Fibroblast of the aortic adventitia (primary cell): ENCODE data around the gene CXCL10. TPM values are rescaled to one million over a fixed set of nuclear protein-coding genes. Genes with fewer than 3 reads are reported as not detected.
A peak's percentile ranks its signal among the peaks of the same experiment; 100 is the strongest.

Experiments
- DNase-seq: peaks from one replicate; pipeline ENCODE4 v3.0.0-alpha.2; 2010; ENCODE audit warnings: low read depth
- H3K4me3 ChIP-seq: 2 replicates; pipeline ENCODE4 v1.5.1; 2011; ENCODE audit warnings: low read depth, mild to moderate bottlenecking, control low read depth, low read length, moderate library complexity
- total RNA-seq: library from RNA; depleted of rRNA; stranded (reverse); fragments of >200 nt; gene quantifications from 2 replicates; pipeline ENCODE4 v1.2.3, GENCODE V29; 2012; ENCODE audit warnings: low replicate concordance
- TF ChIP-seq, protein P1 (sequence below): IDR thresholded peaks from 2 replicates; pipeline ENCODE4 v1.5.1; 2011; ENCODE audit warnings: mild to moderate bottlenecking, low read length, control low read depth, inconsistent platforms; ENCODE audit not compliant: insufficient read depth

Gene CXCL10
- total RNA-seq, 1 donor = not detected

DNA sequence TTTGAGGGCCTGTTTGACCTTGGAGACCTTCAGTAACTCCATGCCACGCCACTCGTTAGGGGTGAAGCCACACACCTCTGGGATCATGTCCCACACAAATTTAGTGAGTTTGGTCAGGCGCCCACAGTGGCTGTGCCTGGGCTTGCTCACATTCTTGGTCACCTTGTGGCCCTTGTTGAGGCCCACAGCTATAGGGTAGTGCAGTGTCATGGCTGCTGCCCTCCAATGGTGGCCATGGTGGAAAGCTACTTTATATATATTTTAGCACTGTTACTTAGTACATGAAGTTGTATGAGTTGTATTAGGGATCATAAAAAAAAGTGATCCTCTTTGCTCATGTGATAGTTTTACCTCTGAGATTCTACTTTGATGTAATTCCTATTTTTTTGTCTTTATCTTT, 13.6 kb upstream of the CXCL10 start:
- TF ChIP-seq, protein P1, sequence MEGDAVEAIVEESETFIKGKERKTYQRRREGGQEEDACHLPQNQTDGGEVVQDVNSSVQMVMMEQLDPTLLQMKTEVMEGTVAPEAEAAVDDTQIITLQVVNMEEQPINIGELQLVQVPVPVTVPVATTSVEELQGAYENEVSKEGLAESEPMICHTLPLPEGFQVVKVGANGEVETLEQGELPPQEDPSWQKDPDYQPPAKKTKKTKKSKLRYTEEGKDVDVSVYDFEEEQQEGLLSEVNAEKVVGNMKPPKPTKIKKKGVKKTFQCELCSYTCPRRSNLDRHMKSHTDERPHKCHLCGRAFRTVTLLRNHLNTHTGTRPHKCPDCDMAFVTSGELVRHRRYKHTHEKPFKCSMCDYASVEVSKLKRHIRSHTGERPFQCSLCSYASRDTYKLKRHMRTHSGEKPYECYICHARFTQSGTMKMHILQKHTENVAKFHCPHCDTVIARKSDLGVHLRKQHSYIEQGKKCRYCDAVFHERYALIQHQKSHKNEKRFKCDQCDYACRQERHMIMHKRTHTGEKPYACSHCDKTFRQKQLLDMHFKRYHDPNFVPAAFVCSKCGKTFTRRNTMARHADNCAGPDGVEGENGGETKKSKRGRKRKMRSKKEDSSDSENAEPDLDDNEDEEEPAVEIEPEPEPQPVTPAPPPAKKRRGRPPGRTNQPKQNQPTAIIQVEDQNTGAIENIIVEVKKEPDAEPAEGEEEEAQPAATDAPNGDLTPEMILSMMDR = peak; percentile 45
- peak; percentile 11 for DNase-seq
- no peak overlapping the region for H3K4me3 ChIP-seq

DNA sequence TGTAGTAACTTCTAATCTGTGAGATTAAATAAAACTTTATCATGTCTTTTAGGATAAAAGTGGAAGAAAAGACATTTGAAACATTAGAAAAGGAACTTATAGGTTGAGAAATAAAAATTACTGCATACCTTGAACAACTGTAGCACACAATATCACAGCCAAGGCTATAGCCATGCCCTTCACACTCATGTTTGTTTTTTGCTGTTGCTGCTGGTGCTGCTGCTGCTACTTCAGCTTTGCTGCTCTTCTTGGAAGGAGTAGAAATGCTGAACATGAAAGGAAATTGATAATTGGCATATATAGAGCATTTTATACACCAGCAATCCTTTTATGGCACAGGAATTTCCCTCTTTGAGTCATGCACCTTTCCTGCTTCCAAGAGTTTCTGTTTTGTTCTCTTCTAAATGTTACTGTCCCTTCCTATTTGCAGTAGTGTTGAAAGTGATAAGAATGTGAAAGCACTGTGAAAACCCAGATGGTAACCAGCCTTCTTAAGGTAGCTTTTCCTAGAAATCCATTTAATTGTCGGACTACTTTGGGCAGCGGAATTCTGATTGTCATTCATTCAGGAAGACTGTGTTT, 12.6 kb upstream of the CXCL10 start, which contains the start of gene CXCL11:
Gene CXCL11 (minus strand): TSS at position 272 of the 582 bp plus-strand sequence. CDS start 83 bp downstream, at position 189.
- H3K4me3 ChIP-seq = no peak within 1 kb of the TSS
- DNase-seq = peak; percentile 12
- TF ChIP-seq, protein P1 = no peak

DNA sequence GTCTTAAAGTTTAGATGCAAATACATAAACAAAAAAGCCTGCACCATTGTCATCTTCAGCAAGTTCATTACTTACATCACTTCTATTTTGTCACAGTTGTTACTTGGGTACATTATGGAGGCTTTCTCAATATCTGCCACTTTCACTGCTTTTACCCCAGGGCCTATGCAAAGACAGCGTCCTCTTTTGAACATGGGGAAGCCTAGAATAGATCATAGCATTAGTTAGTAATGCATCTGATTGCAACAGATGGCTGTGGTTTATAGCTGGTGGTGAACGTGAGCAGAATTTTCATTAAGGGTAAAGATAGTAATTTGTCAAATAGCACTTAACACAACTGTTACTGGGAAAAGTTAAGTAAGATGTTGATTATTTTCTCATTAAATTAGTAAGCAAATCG, 11.8 kb upstream of the CXCL10 start:
- no peak for DNase-seq
- H3K4me3 ChIP-seq = no peak overlapping the region
- TF ChIP-seq, protein P1 = no peak

DNA sequence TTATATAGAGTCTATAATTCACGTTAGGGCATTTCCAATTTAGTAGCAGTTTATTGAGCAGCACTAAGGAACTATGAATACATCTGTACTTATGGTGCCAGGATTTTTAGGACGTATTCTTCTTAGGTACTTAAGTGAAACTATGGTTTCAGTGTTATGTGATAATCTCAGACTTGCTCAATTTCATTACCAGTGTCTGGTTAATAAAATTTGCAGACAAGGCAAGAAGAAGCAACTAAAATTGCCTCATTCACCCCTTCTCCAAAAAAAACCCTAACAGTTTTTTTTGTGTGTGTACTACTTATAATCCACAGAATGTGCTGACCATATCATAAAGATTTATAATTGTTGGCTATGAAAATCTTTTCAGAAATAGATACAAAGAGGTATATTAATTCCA, 6.0 kb upstream of the CXCL10 start:
- no peak overlapping the region for H3K4me3 ChIP-seq
- no peak for DNase-seq
- TF ChIP-seq, protein P1 = no peak

DNA sequence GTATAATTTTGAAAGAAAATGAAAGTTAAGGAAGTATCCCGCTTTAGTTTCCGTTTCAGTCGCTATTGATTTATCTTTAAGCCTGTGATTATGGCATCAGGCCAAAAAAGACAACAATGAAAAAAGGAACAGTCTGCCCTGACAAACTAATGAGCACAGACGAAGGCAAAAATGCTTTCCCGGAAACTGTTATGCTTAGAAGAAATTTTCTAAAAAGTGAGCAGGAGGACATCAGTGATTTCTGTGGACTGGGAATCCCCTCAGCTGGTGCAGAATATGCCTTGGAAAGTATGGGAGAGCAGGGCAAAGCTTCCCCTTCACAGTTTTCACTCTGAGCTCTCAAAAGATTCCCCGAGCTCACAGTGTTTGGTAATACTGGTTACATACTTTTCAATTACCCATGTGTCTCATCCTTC, 5.1 kb upstream of the CXCL10 start:
- TF ChIP-seq, protein P1 = no peak
- DNase-seq = peak; percentile 34
- peak overlapping the region; percentile 38 for H3K4me3 ChIP-seq

DNA sequence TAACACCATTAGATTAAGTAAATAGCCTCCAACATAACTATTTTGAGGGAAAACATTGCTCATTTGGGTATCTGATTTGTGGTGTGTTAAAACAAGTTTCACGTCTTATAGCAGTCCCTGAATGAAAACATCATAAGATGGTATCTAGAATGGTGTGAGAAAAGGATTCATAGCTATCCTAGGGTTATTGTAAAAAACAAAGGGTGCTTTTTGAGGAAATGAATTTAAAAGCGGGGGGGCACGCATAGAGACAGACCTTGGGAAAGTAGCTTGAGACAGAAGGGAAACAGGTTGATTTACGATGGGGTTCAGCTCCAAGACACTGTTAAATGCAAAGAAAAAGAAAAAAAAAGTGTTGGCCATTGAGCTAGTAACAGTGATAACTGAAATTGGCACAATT, 768 bp upstream of the CXCL10 start:
- TF ChIP-seq, protein P1 = no peak
- H3K4me3 ChIP-seq = no peak overlapping the region
- DNase-seq = no peak

DNA sequence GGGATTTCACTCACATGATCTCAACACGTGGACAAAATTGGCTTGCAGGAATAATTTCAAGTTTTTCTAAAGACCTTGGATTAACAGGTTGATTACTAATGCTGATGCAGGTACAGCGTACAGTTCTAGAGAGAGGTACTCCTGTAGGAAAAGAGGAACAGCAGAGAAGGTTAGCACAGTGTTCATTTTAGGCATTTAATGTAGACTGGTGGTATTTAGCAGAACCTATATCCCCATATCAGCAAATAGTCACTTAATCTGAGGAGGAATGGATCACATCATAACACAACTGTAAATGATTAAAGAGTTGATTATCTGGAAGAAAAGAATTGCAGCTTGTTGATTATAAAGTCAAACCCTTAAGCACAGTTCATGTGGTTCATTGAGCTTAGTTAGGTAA, 620 bp downstream of the CXCL10 start:
- TF ChIP-seq, protein P1 = no peak
- no peak overlapping the region for H3K4me3 ChIP-seq
- no peak for DNase-seq
